ENCODE measurements around the gene GALNT7.

GRCh38 chr4:173243917-173244658 is 75.5 kb downstream of the GALNT7 start:
- no peak for TF ChIP-seq RAD51 (IDR thresholded peaks at IDR 0.05; ENCODE audit: borderline replicate concordance)
- no peak for TF ChIP-seq CTCF (CRISPR knock-in tag; IDR thresholded peaks at IDR 0.05)
- TF ChIP-seq DMAP1 (CRISPR knock-in tag; IDR thresholded peaks at IDR 0.05), result no peak
- no peak for TF ChIP-seq ZBTB46 (CRISPR knock-in tag; IDR thresholded peaks at IDR 0.05; ENCODE audit: borderline replicate concordance)
- no peak for TF ChIP-seq NBN (conservative IDR thresholded peaks at IDR 0.05)
- TF ChIP-seq YY1 (IDR thresholded peaks at IDR 0.05; ENCODE audit: insufficient read depth, insufficient replicate concordance, low read depth, low read length), result no peak
- TF ChIP-seq NCOR1 (IDR thresholded peaks at IDR 0.05; ENCODE audit: borderline replicate concordance, low read length), result no peak

Data from HepG2 (cell line).